GM13976 (cell line): ENCODE data around the gene TNFAIP8.

Source experiments
- DNase-seq: peaks from one replicate; pipeline ENCODE4 v3.0.0; 2012; ENCODE audit warnings: low spot score
- in situ Hi-C: fragments of 300-500 bp; cut with MboI; formaldehyde crosslinking; loops from one replicate; pipeline ENCODE4 v1.12.0; 2022; ENCODE audit warnings: low sequenced_read_pairs, mixed read lengths, inconsistent platforms; ENCODE audit not compliant: unreplicated experiment
- TF ChIP-seq, protein P1 (sequence below): IDR thresholded peaks from 2 replicates; pipeline ENCODE4 v1.5.1; 2012; ENCODE audit warnings: borderline replicate concordance, mild to moderate bottlenecking; ENCODE audit not compliant: insufficient read depth; ENCODE audit errors: extremely low read depth, missing control alignments, control extremely low read depth

Gene TNFAIP8

DNA sequence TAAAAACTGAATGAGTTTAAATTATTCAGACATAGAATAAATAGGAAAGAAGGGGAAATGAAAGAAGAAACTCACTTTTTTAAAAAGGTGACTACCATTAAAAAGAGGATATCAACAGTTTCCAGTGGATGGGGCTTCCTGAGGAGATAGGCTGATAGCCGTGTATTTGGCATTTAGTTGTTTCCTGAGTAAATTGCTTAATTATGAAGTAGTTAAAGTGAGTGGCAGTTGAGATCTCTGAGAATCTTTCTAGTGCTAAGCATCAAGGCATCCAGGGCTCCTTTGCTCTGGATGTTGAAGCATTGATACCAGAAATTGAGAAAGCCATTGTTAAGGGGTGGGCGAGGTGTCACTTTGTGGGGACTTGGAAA is 2.7 kb downstream of the TNFAIP8 start:
- no peak for DNase-seq
- in situ Hi-C loops, result no loop called here
- TF ChIP-seq, protein P1, sequence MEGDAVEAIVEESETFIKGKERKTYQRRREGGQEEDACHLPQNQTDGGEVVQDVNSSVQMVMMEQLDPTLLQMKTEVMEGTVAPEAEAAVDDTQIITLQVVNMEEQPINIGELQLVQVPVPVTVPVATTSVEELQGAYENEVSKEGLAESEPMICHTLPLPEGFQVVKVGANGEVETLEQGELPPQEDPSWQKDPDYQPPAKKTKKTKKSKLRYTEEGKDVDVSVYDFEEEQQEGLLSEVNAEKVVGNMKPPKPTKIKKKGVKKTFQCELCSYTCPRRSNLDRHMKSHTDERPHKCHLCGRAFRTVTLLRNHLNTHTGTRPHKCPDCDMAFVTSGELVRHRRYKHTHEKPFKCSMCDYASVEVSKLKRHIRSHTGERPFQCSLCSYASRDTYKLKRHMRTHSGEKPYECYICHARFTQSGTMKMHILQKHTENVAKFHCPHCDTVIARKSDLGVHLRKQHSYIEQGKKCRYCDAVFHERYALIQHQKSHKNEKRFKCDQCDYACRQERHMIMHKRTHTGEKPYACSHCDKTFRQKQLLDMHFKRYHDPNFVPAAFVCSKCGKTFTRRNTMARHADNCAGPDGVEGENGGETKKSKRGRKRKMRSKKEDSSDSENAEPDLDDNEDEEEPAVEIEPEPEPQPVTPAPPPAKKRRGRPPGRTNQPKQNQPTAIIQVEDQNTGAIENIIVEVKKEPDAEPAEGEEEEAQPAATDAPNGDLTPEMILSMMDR, result no peak

DNA sequence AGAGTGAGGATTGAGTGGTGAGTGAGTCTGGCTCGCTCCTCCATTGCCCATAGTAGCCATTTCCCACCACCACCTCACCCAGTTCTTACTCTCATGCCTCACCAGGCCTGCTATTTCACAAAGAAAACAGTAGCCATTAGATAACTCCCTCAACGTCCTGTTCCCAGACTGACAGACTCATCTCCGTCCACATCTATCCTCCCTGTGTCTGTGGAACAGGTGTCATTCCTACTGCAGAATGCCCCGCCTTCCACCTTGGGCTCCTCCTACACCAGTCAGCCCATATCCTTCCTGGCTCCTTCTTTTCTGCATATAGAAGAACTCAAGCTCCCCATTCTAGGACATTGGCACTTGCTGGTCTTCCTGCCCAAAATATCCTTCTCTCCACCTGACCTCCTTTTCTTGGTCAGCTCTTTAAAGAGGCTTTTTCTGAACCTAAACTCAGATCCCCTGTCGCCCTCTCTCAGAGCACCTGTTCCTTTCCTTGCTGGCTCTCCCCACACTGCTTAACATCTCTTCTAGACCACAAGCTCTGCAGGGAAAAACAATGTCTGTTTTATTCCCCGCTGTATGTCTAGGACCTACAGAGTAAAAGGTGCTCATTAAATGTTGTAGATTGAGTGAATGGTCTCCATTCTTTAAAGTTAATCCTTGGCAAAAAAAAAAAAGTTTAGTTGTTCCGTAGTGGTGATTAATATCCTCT is 3.2 kb downstream of the TNFAIP8 start:
- TF ChIP-seq, protein P1, result no peak
- in situ Hi-C loops, result no loop called here
- no peak for DNase-seq

DNA sequence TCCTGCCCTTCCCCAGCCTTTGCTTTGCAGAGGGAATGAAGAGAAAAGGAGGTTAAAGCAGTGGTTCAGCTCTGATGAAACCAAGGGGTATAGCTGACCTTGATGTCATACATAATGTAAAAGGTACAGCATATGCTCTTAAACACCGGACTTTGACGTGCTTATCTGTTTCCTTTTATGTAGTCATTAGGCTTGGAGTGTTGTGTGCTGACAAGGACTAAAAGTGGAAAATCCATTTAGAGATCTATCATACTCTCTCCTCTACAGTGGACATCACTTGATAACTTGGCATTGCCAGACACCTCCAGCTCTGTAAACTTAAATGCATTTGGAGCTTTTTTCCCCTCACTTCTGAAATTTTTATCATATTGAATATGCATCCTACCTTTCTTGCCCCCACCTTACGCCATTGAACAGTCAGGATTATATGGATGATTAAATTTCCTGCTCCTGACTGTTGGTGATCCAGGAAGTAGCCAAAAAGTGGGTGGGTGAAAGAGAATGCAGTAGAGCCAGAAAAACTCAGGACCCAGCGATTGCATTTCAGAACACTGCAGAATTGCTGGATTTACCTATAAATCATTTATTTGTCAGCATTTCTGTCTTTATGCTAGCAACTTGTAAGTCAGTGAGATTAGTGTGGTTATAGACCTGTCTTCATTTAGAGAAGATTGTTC is 4.1 kb downstream of the TNFAIP8 start:
- TF ChIP-seq, protein P1, result no peak
- no peak for DNase-seq
- in situ Hi-C loops, result no loop called here

- DNase-seq, result no peak
- TF ChIP-seq, protein P1, result no peak
- in situ Hi-C loops, result no loop called here
Observed at GRCh38 chr5:119360905-119361593, 5.2 kb downstream of the TNFAIP8 start.

GRCh38 chr5:119361594-119362125 is 5.8 kb downstream of the TNFAIP8 start:
- in situ Hi-C loops, result no loop called here
- DNase-seq, result no peak
- TF ChIP-seq, protein P1, result no peak

DNA sequence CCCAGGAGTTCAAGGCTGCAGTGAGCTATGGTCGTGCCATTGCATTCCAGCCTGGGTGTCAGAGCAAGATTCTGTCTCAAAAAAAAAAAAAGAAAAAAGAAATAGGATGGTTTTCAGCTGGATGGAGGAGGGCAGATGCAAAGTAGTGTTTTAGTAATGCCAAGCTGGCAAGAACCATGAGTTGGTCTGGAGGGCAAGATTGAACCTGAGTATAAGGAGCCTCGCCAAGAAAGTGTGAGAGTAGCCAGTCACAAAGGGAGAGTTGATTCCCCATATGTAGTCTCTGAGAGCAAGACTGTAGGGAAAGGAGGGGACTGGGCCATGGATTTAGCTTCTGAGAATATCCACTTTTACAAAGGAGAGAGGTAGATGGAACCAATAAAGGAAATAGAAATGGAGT is 6.9 kb downstream of the TNFAIP8 start:
- TF ChIP-seq, protein P1, result no peak
- DNase-seq, result no peak
- in situ Hi-C loops, result no loop called here
